ENCODE measurements around the gene ZNF346.
"Not testable (repeated sequence)": the region's sequence is repeated elsewhere in the genome, so short reads cannot be mapped to it uniquely, and the experiment has no call there.

ZNF346 gene

GRCh38 chr5:177022386-177023302 is at the start of gene ZNF346:
Gene ZNF346 (plus strand): TSS chr5:177022696. CDS start chr5:177022739, 43 bp downstream.
- no peak for FAIRE-seq

GRCh38 chr5:176979669-176980068 is 42.8 kb upstream of the ZNF346 start:
- no peak for FAIRE-seq

- no peak for FAIRE-seq
Measured at GRCh38 chr5:176980818-176981217, 41.7 kb upstream of the ZNF346 start.

GRCh38 chr5:176983112-176983511 is 39.4 kb upstream of the ZNF346 start:
- FAIRE-seq: not testable (repeated sequence)

- FAIRE-seq: not testable (repeated sequence)
Measured at GRCh38 chr5:176983593-176983992, 38.9 kb upstream of the ZNF346 start.

- FAIRE-seq: not testable (repeated sequence)
Measured at GRCh38 chr5:176984176-176984575, 38.3 kb upstream of the ZNF346 start.

- FAIRE-seq: no peak
Measured at GRCh38 chr5:176985516-176985915, 37.0 kb upstream of the ZNF346 start.

- FAIRE-seq: no peak
Measured at GRCh38 chr5:176986280-176986679, 36.2 kb upstream of the ZNF346 start.

- no peak for FAIRE-seq
Measured at GRCh38 chr5:176987583-176987982, 34.9 kb upstream of the ZNF346 start.

- FAIRE-seq: not testable (repeated sequence)
Measured at GRCh38 chr5:176993081-176993480, 29.4 kb upstream of the ZNF346 start.

GRCh38 chr5:176994460-176995121 is 27.9 kb upstream of the ZNF346 start:
- no peak for FAIRE-seq

GRCh38 chr5:176995122-176995490 is 27.4 kb upstream of the ZNF346 start:
- FAIRE-seq: no peak

- no peak for FAIRE-seq
Measured at GRCh38 chr5:176995896-176996767, 26.4 kb upstream of the ZNF346 start.

- FAIRE-seq: no peak
Measured at GRCh38 chr5:176996780-176997179, 25.7 kb upstream of the ZNF346 start.

GRCh38 chr5:176998828-176999227 is 23.7 kb upstream of the ZNF346 start:
- FAIRE-seq: no peak

GRCh38 chr5:176999526-176999925 is 23.0 kb upstream of the ZNF346 start:
- FAIRE-seq: not testable (repeated sequence)

- no peak for FAIRE-seq
Measured at GRCh38 chr5:177003649-177004048, 18.8 kb upstream of the ZNF346 start.

GRCh38 chr5:177004961-177005360 is 17.5 kb upstream of the ZNF346 start:
- FAIRE-seq: no peak

GRCh38 chr5:177005619-177006264 is 16.8 kb upstream of the ZNF346 start:
- no peak for FAIRE-seq

- FAIRE-seq: no peak
Measured at GRCh38 chr5:177006265-177006972, 16.1 kb upstream of the ZNF346 start, which contains the start of gene UIMC1. Gene UIMC1 (minus strand): TSS chr5:177006779. CDS start chr5:176982615, 24,164 bp downstream.

- FAIRE-seq: no peak
Measured at GRCh38 chr5:177008716-177009115, 13.8 kb upstream of the ZNF346 start.

GRCh38 chr5:177010153-177010552 is 12.3 kb upstream of the ZNF346 start:
- no peak for FAIRE-seq
